Esophagus squamous epithelium (tissue), 4 donors: Measurements from ENCODE around the gene CCDC33.

Source experiments
- POLR2A ChIP-seq, 4 donors: fragments of 450-650 bp; IDR thresholded peaks; one replicate each; pipeline ENCODE4 v1.6.1; 2017; ENCODE audit warnings: antibody characterized with exemption in 4 of 4, mild to moderate bottlenecking in 4 of 4, moderate library complexity in 3 of 4
- TF ChIP-seq, protein P1 (sequence below), 6 experiments: fragments of 450-650 bp in 4 of 6; fragments of 200-600 bp in 2 of 6; sonication (generic) in 2 of 6; IDR thresholded peaks; one replicate each; pipeline ENCODE4 v1.5.1; 2016 to 2019; ENCODE audit warnings: antibody characterized with exemption in 6 of 6, mild to moderate bottlenecking in 4 of 6, moderate library complexity in 4 of 6

DNA sequence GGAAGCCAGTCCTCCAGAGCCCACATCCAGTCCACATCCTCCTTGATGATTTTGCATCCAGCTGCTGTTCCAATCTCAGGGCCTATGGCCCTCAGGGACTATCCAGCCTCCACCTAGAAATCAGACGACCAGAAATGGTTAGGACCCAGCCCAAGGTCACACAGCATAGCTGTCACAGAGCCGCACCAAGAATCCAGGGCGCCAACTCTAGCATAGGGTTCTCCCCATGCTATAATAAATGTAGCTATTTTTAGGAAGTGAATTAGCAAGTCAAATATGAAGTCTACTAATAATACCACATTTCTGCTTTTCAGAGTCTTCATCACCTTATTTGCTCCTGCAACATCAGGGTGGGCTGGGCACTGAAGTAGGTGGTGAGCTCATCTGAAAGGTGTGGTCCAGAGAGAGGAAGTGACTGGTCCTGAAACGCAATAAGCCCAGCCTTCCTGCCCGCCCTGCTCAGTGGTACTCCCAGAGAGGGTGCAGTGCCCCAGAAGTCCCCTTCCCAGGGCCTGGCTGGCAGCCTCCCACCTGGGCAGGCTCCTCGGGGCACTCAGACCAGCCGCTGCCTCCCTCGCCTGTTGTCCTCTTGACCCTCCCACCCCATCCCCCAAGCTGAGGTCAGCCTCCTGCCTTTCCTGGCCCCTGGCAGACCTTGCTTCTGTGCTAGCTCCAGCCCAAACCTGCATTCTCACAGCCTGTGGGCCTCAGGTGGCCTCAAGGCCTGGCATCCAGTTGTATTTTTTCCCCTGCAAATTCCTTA is 148.9 kb downstream of the CCDC33 start:
- TF ChIP-seq, protein P1, sequence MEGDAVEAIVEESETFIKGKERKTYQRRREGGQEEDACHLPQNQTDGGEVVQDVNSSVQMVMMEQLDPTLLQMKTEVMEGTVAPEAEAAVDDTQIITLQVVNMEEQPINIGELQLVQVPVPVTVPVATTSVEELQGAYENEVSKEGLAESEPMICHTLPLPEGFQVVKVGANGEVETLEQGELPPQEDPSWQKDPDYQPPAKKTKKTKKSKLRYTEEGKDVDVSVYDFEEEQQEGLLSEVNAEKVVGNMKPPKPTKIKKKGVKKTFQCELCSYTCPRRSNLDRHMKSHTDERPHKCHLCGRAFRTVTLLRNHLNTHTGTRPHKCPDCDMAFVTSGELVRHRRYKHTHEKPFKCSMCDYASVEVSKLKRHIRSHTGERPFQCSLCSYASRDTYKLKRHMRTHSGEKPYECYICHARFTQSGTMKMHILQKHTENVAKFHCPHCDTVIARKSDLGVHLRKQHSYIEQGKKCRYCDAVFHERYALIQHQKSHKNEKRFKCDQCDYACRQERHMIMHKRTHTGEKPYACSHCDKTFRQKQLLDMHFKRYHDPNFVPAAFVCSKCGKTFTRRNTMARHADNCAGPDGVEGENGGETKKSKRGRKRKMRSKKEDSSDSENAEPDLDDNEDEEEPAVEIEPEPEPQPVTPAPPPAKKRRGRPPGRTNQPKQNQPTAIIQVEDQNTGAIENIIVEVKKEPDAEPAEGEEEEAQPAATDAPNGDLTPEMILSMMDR (IDR thresholded peaks at IDR 0.05), result no peak
- TF ChIP-seq POLR2A (IDR thresholded peaks at IDR 0.05), result no peak
